Measurements from ENCODE around the gene PLPP7. TPM values are rescaled to one million over a fixed set of nuclear protein-coding genes. Genes with fewer than 3 reads are reported as not detected.
"Not testable (repeated sequence)": the region's sequence is repeated elsewhere in the genome, so short reads cannot be mapped to it uniquely, and the experiment has no call there.

The PLPP7 gene
- total and polyA plus RNA-seq, 7 donors, result 19.4 to 156 (median 90.5) TPM

- 67 to 78% (median 71%) methylated on average over 19 of the region's 19 CpGs for WGBS, 3 donors
- no peaks in the 10 kb centered on the region for H3K27me3 ChIP-seq (ENCODE audit: insufficient read depth in 3 of 3, low read length in 2 of 3)
- TF ChIP-seq CTCF (IDR thresholded peaks at IDR 0.05), result no peak
- no peak overlapping the region for H3K27ac ChIP-seq
- DNase-seq (no peak), ATAC-seq (peak in 2 of 4 donors; percentile 7 to 8)
- H3K36me3 ChIP-seq (ENCODE audit: insufficient read depth in 1 of 2, low read depth in 1 of 2), result no peaks in the 10 kb centered on the region
- H3K9me3 ChIP-seq, result no peaks in the 10 kb centered on the region
- peaks cover 17% of the 10 kb centered on the region for H3K4me1 ChIP-seq
- intact Hi-C loops (cut with DNase I), result loop anchor here (5.0 to 10.0 kb wide), 2 partner anchors 397 to 400 kb away; partner anchors contain the start of gene RAPGEF1 (in 1 of the 2)
- no peak overlapping the region for H3K4me3 ChIP-seq
These were observed 58.0 kb downstream of the PLPP7 start for GRCh38 chr9:131347376-131348020.

GRCh38 chr9:131348631-131349521 is 59.4 kb downstream of the PLPP7 start:
- H3K27me3 ChIP-seq (ENCODE audit: insufficient read depth in 3 of 3, low read length in 2 of 3), result no peaks in the 10 kb centered on the region
- H3K27ac ChIP-seq, result no peak overlapping the region
- H3K4me1 ChIP-seq, result peaks cover 17% of the 10 kb centered on the region
- DNase-seq, result no peak
- no peak for TF ChIP-seq CTCF (IDR thresholded peaks at IDR 0.05)
- H3K9me3 ChIP-seq, result no peaks in the 10 kb centered on the region
- H3K4me3 ChIP-seq, result no peak overlapping the region
- intact Hi-C loops (cut with DNase I), result loop anchor here (5.0 to 10.0 kb wide), 2 partner anchors 396 to 398 kb away; partner anchors contain the start of gene RAPGEF1 (in 1 of the 2)
- WGBS, 3 donors, result 81 to 93% (median 89%) methylated on average over 10 of the region's 10 CpGs
- ATAC-seq, result no peak
- H3K36me3 ChIP-seq (ENCODE audit: insufficient read depth in 1 of 2, low read depth in 1 of 2), result no peaks in the 10 kb centered on the region

- Histone ChIP-seq H3K27me3 (ENCODE audit: insufficient read depth in 3 of 3, low read length in 2 of 3) (no peaks in the 10 kb centered on the region), H3K36me3 (ENCODE audit: insufficient read depth in 1 of 2, low read depth in 1 of 2) (no peaks in the 10 kb centered on the region), H3K9me3 (no peaks in the 10 kb centered on the region), H3K27ac (no peak overlapping the region), H3K4me3 (no peak overlapping the region), H3K4me1 (peaks cover 17% of the 10 kb centered on the region)
- ATAC-seq (no peak), DNase-seq (no peak)
- intact Hi-C loops (cut with DNase I), result loop anchor here (5.0 to 10.0 kb wide), 2 partner anchors 395 to 398 kb away; partner anchors contain the start of gene RAPGEF1 (in 1 of the 2)
- 54 to 68% (median 64%) methylated on average over 5 of the region's 5 CpGs for WGBS, 3 donors
- no peak for TF ChIP-seq CTCF (IDR thresholded peaks at IDR 0.05)
These were observed 60.0 kb downstream of the PLPP7 start for GRCh38 chr9:131349522-131349880.

GRCh38 chr9:131349881-131350563 is 60.5 kb downstream of the PLPP7 start:
- peaks cover 17% of the 10 kb centered on the region for H3K4me1 ChIP-seq
- ATAC-seq (peak; percentile 85 to 95 (median 86)), DNase-seq (peak; percentile 89 to 94)
- no peaks in the 10 kb centered on the region for H3K9me3 ChIP-seq
- TF ChIP-seq CTCF (IDR thresholded peaks at IDR 0.05), result peak; percentile 85
- H3K27me3 ChIP-seq (ENCODE audit: insufficient read depth in 3 of 3, low read length in 2 of 3), result no peaks in the 10 kb centered on the region
- H3K27ac ChIP-seq, result no peak overlapping the region
- WGBS, 3 donors, result 8 to 13% (median 10%) methylated on average over 23 to 27 of the region's 27 CpGs
- peak overlapping the region; percentile 53 for H3K4me3 ChIP-seq
- no peaks in the 10 kb centered on the region for H3K36me3 ChIP-seq (ENCODE audit: insufficient read depth in 1 of 2, low read depth in 1 of 2)
- intact Hi-C loops (cut with DNase I), result loop anchor here (2.0 to 10.0 kb wide), 4 partner anchors 127 to 397 kb away; partner anchors contain the start of gene RAPGEF1 (in 1 of the 2)

- DNase-seq; H3K36me3 ChIP-seq (ENCODE audit: insufficient read depth in 1 of 2, low read depth in 1 of 2); intact Hi-C loops (cut with DNase I): not testable (repeated sequence)
These were observed 67.0 kb downstream of the PLPP7 start for GRCh38 chr9:131356479-131356878.

More at GRCh38 chr9:131356479-131356878, 67.0 kb downstream of the PLPP7 start:
- H3K9me3 ChIP-seq; H3K27me3 ChIP-seq (ENCODE audit: insufficient read depth in 3 of 3, low read length in 2 of 3); ATAC-seq; H3K4me1 ChIP-seq; H3K4me3 ChIP-seq; H3K27ac ChIP-seq: not testable (repeated sequence)
- 58 to 63% (median 62%) methylated on average over 5 of the region's 6 CpGs for WGBS, 3 donors
